Heart right ventricle (tissue), 16 donors: Measurements from ENCODE around the gene TMEM14A. TPM values are rescaled to one million over a fixed set of nuclear protein-coding genes. Genes with fewer than 3 reads are reported as not detected.
"Not testable (repeated sequence)": the region's sequence is repeated elsewhere in the genome, so short reads cannot be mapped to it uniquely, and the experiment has no call there.

ENCODE experiments used
- ATAC-seq, 8 donors: fragments of 200-7000 bp; cut with Tn5 transposase; one replicate each; pipeline ENCODE4 v1.9.1; 2020; ENCODE audit warnings: mild to moderate bottlenecking in 8 of 8, moderate library complexity in 8 of 8, moderate number of reproducible peaks in 1 of 8
- DNase-seq, 2 donors: peaks; one replicate each; pipeline ENCODE4 v3.0.0-alpha.2; 2020
- H3K27ac ChIP-seq, 10 donors: fragments of 200-600 bp; sonication (generic) in 2 of 10; one replicate each; pipeline versions ENCODE4 v1.5.0 to v1.8.0; 2020 to 2022; ENCODE audit warnings: mild to moderate bottlenecking in 3 of 10
- H3K27me3 ChIP-seq, 7 donors: fragments of 200-600 bp; one replicate each; pipeline ENCODE4 v1.8.0; 2021 to 2022; ENCODE audit warnings: mild to moderate bottlenecking in 2 of 7
- H3K36me3 ChIP-seq, 9 donors: fragments of 200-600 bp; sonication (generic) in 1 of 9; one replicate each; pipeline versions ENCODE4 v1.5.0 to v1.8.0; 2020 to 2022; ENCODE audit warnings: mild to moderate bottlenecking in 2 of 9
- H3K4me1 ChIP-seq, 9 donors: fragments of 200-600 bp; sonication (generic) in 1 of 9; one replicate each; pipeline versions ENCODE4 v1.5.0 to v1.8.0; 2020 to 2022; ENCODE audit warnings: mild to moderate bottlenecking in 4 of 9
- H3K4me3 ChIP-seq, 10 donors: fragments of 200-600 bp; sonication (generic) in 2 of 10; one replicate each; pipeline versions ENCODE4 v1.5.0 to v1.8.0; 2020 to 2022; ENCODE audit warnings: mild to moderate bottlenecking in 7 of 10, moderate library complexity in 2 of 10
- H3K9me3 ChIP-seq, 11 donors: fragments of 200-600 bp in 10 of 11; sonication (generic) in 2 of 11; one replicate each; pipeline versions ENCODE4 v1.5.0 to v1.8.0; 2013 to 2022; ENCODE audit warnings: mild to moderate bottlenecking in 2 of 11, control low read depth in 1 of 11, moderate library complexity in 1 of 11
- WGBS, 2 donors: extraction: QIAGEN DNeasy Blood & Tissue Kit; methylation state at CpG; one replicate each; pipeline ENCODE4 v1.1.7; 2013; ENCODE audit warnings: inconsistent platforms in 1 of 2; 5-methylcytosine and 5-hydroxymethylcytosine counted together
- intact Hi-C, 10 donors: fragments of 100-400 bp; cut with DNase I; formaldehyde crosslinking; loops; one replicate each; pipeline versions ENCODE4 v1.11.1 to v1.14.2; 2022
- polyA plus RNA-seq, 2 donors: library from polyadenylated mRNA; stranded (reverse); fragments of 200-250 nt; gene quantifications; one replicate each; pipeline ENCODE4 v1.2.3, GENCODE V29; 2013
- total RNA-seq, 10 donors: library from RNA; stranded (reverse); fragmentation: NEBNext Ultra II Directional in 3 of 10; extraction: Animal tissue kit (Norgen Biotek cat#: 25700) in 3 of 10; gene quantifications; one replicate each; pipeline versions ENCODE4 v1.2.1 to v1.2.4, GENCODE V29; 2021 to 2023
- TF ChIP-seq, protein P1 (sequence below), 9 donors: fragments of 200-600 bp; sonication (generic) in 2 of 9; IDR thresholded peaks; one replicate each; pipeline versions ENCODE4 v1.5.0 to v1.8.0; 2021 to 2022; ENCODE audit warnings: antibody characterized with exemption in 9 of 9, mild to moderate bottlenecking in 5 of 9, moderate library complexity in 1 of 9
- donor health status: Arrhythmogenic right ventricular cardiomyopathy.
- donor health status: ischemic (EF 13 %, LVEDD 7.1; RV severe dilation, severe dysfunction).
- donor health status: healthy with polysubstance abuse.
- donor health status: DM: no; HTN: yes; CAD: no.
- donor health status: DM: no; HTN: no; CAD: no.
- donor health status: ischemic (EF 25% LVEDD 6.9; RV normal size, moderate dysfunction).
- donor health status: ischemic (EF 25% LVEDD 5.7; RV mildly dilated, moderate dysfunction).
- donor health status: healthy.
- donor health status: DM: yes; HTN: yes; CAD: no.
- donor health status: Ischemic cardiomyopathy.
- donor health status: ischemic (EF 35%, LVEDD 5.7; RV mildly dilated, moderate dysfunction).
- donor health status: nonischemic (EF 11% LVEDD 7.7; RV severe dilation, severe dysfunction).
- donor health status: DM: yes; HTN: yes; CAD: no.
- donor health status: PGD.
- donor health status: ischemic (EF 29% LVEDD 5.4; RV normal size, mild dysfunction).
- donor health status: nonischemic (EF 23%, LVEDD 6.1; RV moderate dilation, normal function).

The TMEM14A gene
- total and polyA plus RNA-seq, 12 donors: 5.7 to 10.0 (median 6.9) TPM

DNA sequence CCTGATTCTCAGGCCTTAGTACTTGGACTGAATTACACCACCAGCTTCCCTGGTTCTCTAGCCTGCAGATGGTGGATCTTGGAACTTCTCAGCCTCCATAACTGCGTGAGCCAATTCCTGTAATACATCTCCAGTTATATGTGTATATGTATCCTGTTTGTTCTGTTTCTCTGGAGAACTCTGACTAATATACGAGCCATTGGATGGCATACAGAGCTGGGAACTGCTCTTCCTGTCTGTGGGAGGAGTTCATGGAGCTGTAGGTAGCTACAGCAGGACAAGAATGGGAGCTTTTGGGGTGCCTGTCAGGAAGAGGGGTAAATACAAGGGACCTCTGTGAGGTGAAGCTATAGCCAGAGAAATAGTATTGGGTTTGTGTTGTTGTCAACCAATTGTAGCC is 41.2 kb downstream of the TMEM14A start:
- Histone ChIP-seq H3K27ac (no peak overlapping the region), H3K4me1 (peaks cover 0 to 4% (median 0%) of the 10 kb centered on the region in 9 donors), H3K4me3 (no peak overlapping the region), H3K36me3 (no peaks in the 10 kb centered on the region), H3K27me3 (peaks cover 0 to 3% (median 0%) of the 10 kb centered on the region in 7 donors), H3K9me3 (peaks cover 0 to 12% (median 0%) of the 10 kb centered on the region in 11 donors)
- DNase-seq (no peak), ATAC-seq (no peak)
- intact Hi-C loops: no loop called here
- TF ChIP-seq, protein P1, sequence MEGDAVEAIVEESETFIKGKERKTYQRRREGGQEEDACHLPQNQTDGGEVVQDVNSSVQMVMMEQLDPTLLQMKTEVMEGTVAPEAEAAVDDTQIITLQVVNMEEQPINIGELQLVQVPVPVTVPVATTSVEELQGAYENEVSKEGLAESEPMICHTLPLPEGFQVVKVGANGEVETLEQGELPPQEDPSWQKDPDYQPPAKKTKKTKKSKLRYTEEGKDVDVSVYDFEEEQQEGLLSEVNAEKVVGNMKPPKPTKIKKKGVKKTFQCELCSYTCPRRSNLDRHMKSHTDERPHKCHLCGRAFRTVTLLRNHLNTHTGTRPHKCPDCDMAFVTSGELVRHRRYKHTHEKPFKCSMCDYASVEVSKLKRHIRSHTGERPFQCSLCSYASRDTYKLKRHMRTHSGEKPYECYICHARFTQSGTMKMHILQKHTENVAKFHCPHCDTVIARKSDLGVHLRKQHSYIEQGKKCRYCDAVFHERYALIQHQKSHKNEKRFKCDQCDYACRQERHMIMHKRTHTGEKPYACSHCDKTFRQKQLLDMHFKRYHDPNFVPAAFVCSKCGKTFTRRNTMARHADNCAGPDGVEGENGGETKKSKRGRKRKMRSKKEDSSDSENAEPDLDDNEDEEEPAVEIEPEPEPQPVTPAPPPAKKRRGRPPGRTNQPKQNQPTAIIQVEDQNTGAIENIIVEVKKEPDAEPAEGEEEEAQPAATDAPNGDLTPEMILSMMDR (IDR thresholded peaks at IDR 0.05): no peak
- 65 to 76% methylated on average over 2 of the region's 2 CpGs for WGBS, 2 donors

GRCh38 chr6:52714761-52715160 is 43.8 kb downstream of the TMEM14A start:
- H3K4me3 ChIP-seq, H3K4me1 ChIP-seq, H3K27ac ChIP-seq, H3K27me3 ChIP-seq, H3K9me3 ChIP-seq, ATAC-seq, DNase-seq, intact Hi-C loops, H3K36me3 ChIP-seq: not testable (repeated sequence)
- 91 to 94% methylated on average over 9 of the region's 9 CpGs for WGBS, 2 donors

- TF ChIP-seq, protein P1 (IDR thresholded peaks at IDR 0.05): no peak
- H3K4me3 ChIP-seq: no peak overlapping the region
- no peak overlapping the region for H3K27ac ChIP-seq
- ATAC-seq: no peak
- DNase-seq: no peak
- H3K27me3 ChIP-seq: peaks cover 0 to 3% (median 0%) of the 10 kb centered on the region in 7 donors
- intact Hi-C loops: no loop called here
- no peaks in the 10 kb centered on the region for H3K36me3 ChIP-seq
- H3K4me1 ChIP-seq: no peaks in the 10 kb centered on the region
- no peaks in the 10 kb centered on the region for H3K9me3 ChIP-seq
Observed at GRCh38 chr6:52718550-52718949, 47.6 kb downstream of the TMEM14A start.

DNA sequence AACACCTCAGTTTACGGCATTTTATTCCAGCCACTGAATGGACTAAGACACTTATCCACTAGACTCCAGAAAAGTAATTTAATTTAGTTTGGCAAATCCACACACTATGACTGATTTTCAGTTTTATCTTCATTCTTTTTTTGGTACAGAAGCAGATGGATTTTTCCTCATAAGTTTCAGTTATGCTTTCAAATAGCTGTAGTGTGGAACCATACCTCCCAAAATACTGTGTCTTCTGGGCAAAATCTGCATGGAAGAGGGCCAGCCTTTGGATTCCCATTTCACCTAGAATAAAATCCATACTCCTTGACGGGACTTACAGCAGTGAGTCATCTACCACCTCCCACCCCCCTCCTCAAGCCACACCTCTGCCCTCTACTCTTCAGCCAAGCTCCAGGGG is 49.4 kb downstream of the TMEM14A start:
- ATAC-seq (no peak), DNase-seq (no peak)
- intact Hi-C loops: no loop called here
- 78 to 79% methylated on average over 2 of the region's 2 CpGs for WGBS, 2 donors
- TF ChIP-seq, protein P1 (IDR thresholded peaks at IDR 0.05): no peak
- no peaks in the 10 kb centered on the region for H3K9me3 ChIP-seq
- no peak overlapping the region for H3K27ac ChIP-seq
- no peaks in the 10 kb centered on the region for H3K27me3 ChIP-seq
- H3K36me3 ChIP-seq: no peaks in the 10 kb centered on the region
- H3K4me3 ChIP-seq: no peak overlapping the region
- peaks cover 0 to 6% (median 0%) of the 10 kb centered on the region in 9 donors for H3K4me1 ChIP-seq

- H3K4me1 ChIP-seq: peaks cover 0 to 6% (median 0%) of the 10 kb centered on the region in 9 donors
- H3K36me3 ChIP-seq: no peaks in the 10 kb centered on the region
- no peaks in the 10 kb centered on the region for H3K27me3 ChIP-seq
- H3K27ac ChIP-seq: no peak overlapping the region
- DNase-seq: no peak
- intact Hi-C loops: no loop called here
- WGBS, 2 donors: 56% methylated on average over 2 of the region's 2 CpGs
- no peaks in the 10 kb centered on the region for H3K9me3 ChIP-seq
- TF ChIP-seq, protein P1 (IDR thresholded peaks at IDR 0.05): no peak
- ATAC-seq: peak in 7 of 8 donors; percentile 36 to 68 (median 53)
- no peak overlapping the region for H3K4me3 ChIP-seq
Observed at GRCh38 chr6:52724042-52724405, 53.1 kb downstream of the TMEM14A start.
